Raji (cell line): ENCODE results near the gene SLC9C2.

Source experiments
- POLR2A ChIP-seq: IDR thresholded peaks from 2 replicates; pipeline ENCODE4 v1.6.1; 2011; ENCODE audit warnings: low read depth, low read length, control low read depth; ENCODE audit not compliant: insufficient read depth

The SLC9C2 gene

DNA sequence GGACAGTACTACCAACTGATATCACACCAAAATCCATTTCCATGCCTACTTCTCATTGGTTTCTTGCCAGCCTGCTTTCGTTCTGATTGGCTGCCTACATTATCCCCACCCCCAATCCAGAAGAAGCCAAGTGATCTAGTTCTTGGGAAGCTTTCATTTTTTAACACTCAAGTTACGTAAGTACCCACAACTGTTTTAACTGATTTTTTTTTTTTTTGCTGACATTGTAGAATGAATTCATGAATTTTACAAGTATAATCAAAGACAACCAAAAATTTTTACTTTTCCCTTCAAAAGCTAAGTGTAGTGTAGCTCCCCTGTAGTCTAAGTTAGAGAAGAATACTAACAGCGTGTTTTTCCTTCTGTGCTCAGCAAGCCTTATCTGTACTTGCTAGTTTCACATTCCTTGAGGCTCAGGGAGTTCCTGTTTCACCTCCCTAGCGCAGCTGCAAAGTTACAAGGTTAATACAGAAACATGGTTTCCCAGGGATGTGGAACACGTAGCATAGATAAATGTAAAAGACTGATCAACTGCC lies at the start of gene SLC9C2:
SLC9C2 (minus strand) TSS at position 17 of the 536 bp plus-strand sequence. CDS start 1,296 bp downstream, outside the sequence.
- TF ChIP-seq POLR2A = no peak

- TF ChIP-seq POLR2A = no peak
These were observed 46.2 kb upstream of the SLC9C2 start for GRCh38 chr1:173648880-173649605.

DNA sequence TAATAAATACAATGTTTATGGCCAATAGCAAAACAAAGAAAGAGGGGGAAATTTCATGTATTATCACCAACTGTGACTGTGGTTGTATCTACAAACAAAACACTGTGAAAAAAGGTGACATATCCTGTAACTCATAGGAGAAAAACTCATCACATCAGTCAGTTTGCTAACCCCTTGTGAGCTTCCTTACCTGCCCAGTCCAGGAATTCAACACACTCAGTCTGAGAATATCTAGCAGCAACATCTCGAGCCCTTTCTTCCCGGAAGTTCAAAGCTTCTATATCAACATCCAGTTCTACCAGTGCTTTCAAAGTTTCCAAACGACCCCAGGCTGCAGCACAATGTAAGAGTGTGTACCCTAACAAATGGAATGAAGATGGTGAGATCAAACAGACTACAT lies 43.8 kb upstream of the SLC9C2 start:
- TF ChIP-seq POLR2A = no peak

DNA sequence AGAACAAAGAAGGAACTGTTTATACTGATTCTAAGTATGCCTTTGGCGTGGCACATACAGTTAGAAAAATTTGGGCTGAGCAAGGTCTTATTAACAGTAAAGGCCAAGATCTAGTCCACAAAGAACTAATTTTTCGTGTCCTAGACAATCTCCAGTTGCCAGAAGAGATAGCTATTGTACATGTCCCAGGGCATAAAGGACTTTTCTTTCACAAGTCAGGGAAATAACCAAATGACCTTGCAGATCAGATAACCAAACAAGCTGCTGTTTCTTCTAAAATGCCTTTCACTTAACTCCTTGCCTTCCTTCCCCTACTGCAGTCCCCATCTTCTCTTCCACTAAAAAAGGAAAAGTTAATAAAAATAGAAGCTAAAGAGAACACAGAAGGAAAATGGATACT lies 36.2 kb upstream of the SLC9C2 start:
- TF ChIP-seq POLR2A = no peak

GRCh38 chr1:173638043-173639021 lies 35.5 kb upstream of the SLC9C2 start:
- TF ChIP-seq POLR2A = no peak

- no peak for TF ChIP-seq POLR2A
These were observed 32.2 kb upstream of the SLC9C2 start, which contains the start of gene TEX50 for GRCh38 chr1:173635116-173635515. TSS of gene TEX50 (plus strand) at chr1:173635338. CDS start at chr1:173635522, 184 bp downstream.

GRCh38 chr1:173628888-173629287 lies 26.0 kb upstream of the SLC9C2 start:
- no peak for TF ChIP-seq POLR2A

DNA sequence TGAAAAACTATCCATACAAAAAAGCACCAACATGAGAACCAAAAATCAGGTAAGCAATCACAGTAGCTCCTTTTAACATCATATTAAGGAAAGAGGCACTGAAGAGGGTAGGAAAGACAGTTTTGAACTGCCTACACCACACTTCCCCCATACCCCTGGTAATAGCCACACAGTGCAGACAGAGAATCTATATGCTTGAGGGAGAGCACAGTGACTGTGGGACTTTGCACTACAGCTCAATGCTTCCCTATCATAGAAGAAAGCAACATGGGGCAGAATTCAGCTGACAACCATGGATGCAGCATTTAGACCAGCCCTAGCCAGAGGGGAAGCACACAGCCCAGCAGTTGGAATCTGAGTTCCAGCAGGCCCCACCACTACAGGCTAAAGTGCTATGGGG lies 24.4 kb upstream of the SLC9C2 start:
- TF ChIP-seq POLR2A = no peak

- no peak for TF ChIP-seq POLR2A
These were observed 14.0 kb upstream of the SLC9C2 start for GRCh38 chr1:173616859-173617258.

- TF ChIP-seq POLR2A = no peak
These were observed 5.8 kb upstream of the SLC9C2 start for GRCh38 chr1:173608503-173609216.

DNA sequence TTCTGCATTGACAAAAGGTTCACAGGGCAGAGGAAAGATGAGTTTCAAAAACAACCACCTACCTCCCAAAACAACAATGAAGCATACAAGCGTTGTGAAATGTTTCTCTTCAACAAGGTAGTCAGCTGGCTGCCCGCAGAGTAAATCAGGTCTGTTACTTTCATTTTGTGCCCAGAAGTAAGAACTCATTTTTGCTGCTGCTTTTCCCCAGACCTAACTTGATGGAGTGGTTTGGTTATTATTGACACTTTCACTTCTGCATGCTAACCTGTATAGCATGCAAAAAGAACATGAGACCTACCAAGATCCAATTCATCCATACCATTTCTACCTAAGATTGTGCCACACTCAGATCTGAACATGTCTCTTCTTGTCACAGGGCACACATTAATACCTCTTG lies 1.3 kb downstream of the SLC9C2 start:
- no peak for TF ChIP-seq POLR2A

DNA sequence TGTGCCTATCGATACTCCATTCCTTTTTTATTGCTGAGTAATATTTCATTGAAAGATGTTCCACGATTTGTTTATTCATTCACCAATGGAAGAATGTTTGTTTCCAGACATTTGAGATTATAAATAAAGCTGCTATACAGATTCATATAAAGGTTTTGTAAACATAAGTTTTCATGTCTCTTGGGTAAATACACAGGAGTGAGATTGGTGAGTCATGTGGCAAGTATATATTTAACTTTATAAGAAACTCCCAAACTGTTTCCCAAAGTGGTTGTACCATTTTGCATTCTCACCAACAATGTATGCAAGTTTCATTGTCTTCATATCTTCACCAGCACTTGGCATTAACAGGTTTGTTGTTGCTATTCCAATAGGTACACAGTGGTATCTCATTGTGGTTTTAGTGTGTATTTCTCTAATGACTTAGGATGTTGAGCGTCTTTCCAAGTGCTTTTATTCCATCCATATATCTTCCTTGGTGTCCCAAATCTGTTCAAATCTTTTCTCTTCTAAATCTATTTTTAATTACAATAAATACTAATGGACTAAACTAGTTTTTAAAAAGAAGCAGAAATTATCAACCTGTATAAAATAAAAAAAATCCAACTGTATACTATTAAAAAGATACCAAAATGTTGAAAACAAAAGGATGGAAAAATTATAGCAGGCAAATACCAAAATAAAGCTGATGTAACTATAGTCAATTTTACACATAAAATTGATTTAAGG lies 6.6 kb downstream of the SLC9C2 start:
- TF ChIP-seq POLR2A = no peak

DNA sequence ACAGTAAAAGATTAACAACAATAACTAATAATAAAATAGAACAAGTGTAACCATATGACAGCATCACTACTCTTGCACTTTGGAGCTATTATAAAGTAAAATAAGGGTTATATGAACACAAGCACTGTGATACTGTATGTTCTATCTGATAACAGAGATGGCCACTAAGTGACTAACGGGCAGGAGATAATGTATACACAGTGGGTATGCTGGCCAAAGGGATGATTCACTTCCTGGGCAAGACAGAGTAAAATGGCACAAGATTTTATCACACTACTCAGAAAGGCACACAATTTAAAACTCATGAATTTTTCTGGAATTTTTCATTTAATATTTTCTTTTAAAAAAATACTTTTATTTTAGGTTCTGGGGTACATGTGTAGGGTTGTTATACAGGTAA lies 12.3 kb downstream of the SLC9C2 start:
- TF ChIP-seq POLR2A = no peak

DNA sequence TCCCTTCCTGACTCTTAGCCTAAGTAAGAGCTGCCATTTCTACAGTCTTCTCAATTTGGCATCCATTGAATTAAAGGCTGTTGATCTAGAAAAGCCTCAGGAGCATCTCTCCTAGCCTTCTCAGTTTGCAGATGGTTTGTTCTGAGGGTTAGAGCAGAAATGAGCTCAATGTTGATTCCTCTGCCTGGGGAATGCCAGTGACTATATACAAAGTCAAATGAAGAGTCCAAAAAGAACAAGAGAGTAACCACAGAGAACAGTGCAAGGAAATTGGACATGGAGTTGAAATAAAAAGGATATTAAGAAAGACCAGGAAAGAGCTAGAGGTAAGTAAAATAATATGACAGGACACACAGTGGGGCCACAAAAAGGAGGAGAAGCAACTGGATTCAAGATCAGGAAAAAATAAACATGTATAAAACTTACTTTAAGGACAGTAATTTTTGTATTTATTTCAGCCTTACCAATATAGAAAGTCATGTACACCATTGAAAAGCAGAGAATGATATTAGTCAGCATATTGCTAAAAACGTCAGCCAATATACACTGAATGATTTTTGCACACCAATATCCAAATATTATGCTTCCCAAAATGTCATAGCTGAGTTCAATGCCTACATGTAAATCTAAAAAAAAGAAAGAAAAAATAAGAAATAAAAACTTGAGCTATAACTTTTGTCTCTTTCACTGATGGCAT lies 21.3 kb downstream of the SLC9C2 start:
- no peak for TF ChIP-seq POLR2A
